ENCODE measurements around the gene DDX43. TPM values are rescaled to one million over a fixed set of nuclear protein-coding genes. Genes with fewer than 3 reads are reported as not detected.

DDX43 gene
- total and polyA plus RNA-seq, 7 experiments from 2014 or later = 0.29 to 2.4 (median 0.43) TPM; not detected in 1

DNA sequence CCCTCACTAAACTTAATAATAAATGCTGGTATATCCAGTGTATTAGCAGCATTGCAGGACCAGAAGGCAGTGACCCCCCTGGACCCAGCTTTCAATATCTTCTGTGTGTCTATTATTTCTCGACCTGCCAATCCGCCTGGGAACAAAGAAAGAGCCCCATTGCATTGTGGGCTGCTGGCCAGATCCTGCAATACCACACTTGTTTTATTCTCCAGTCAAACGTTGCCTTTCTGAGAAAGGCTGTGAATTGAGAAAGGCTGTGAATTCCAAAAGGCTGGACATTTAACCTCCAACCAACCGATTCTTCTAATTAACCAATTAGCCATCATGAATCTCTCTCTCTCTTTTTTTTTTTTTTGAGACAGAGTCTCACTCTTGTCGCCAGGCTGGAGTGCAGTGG lies 65.4 kb downstream of the DDX43 start:
- Histone ChIP-seq H3K27me3 (ENCODE audit: control insufficient read depth in 2 of 2, insufficient read depth in 2 of 2, low read length in 2 of 2) (no peaks in the 10 kb centered on the region), H3K4me1 (ENCODE audit: control insufficient read depth in 2 of 2, insufficient read depth in 2 of 2, low read length in 2 of 2) (peaks cover 0 to 8% of the 10 kb centered on the region in 2 donors), H3K36me3 (ENCODE audit: control insufficient read depth in 2 of 3, insufficient read depth in 3 of 3, low read length in 3 of 3) (peaks cover 0 to 6% (median 0%) of the 10 kb centered on the region in 3 experiments), H3K9me3 (ENCODE audit: control insufficient read depth in 2 of 3, low read length in 3 of 3) (no peaks in the 10 kb centered on the region), H3K4me3 (ENCODE audit: low read length) (no peak overlapping the region), H3K27ac (ENCODE audit: low read depth, low read length) (no peak overlapping the region)
- Mint-ChIP-seq H3K4me3 (peak overlapping the region; percentile 12 to 99 (median 62)), H3K27me3 (no peaks in the 10 kb centered on the region), H3K9me3 (no peaks in the 10 kb centered on the region), H3K4me1 (peaks cover 7 to 54% (median 38%) of the 10 kb centered on the region in 7 donors), H3K27ac (peak overlapping the region; percentile 65 to 98 (median 96)), H3K36me3 (peaks cover 0 to 16% (median 4%) of the 10 kb centered on the region in 5 donors)
- DNase-seq = no peak
- ATAC-seq = no peak
- ChIA-PET POLR2A (interaction anchor here (0.6 to 6.2 kb wide), 3 partner anchors 8 to 62 kb away, joined by 3 to 81 read pairs (median 48); partner anchors contain the start of genes CGAS and EEF1A1), CTCF (interaction anchor here (2.7 kb wide), 1 partner anchor 8 kb away, joined by 10 read pairs; the partner anchor contains the start of gene CGAS)
- intact Hi-C loops (cut with micrococcal nuclease) = loop anchor here (2.0 to 10.0 kb wide), 9 partner anchors 37 to 1825 kb away; partner anchors contain the start of genes COX7A2 (in 1 of the 2), EEF1A1 (in 1 of the 2), KCNQ5 (in 1 of the 2) and KHDC1 (in 1 of the 2)

DNA sequence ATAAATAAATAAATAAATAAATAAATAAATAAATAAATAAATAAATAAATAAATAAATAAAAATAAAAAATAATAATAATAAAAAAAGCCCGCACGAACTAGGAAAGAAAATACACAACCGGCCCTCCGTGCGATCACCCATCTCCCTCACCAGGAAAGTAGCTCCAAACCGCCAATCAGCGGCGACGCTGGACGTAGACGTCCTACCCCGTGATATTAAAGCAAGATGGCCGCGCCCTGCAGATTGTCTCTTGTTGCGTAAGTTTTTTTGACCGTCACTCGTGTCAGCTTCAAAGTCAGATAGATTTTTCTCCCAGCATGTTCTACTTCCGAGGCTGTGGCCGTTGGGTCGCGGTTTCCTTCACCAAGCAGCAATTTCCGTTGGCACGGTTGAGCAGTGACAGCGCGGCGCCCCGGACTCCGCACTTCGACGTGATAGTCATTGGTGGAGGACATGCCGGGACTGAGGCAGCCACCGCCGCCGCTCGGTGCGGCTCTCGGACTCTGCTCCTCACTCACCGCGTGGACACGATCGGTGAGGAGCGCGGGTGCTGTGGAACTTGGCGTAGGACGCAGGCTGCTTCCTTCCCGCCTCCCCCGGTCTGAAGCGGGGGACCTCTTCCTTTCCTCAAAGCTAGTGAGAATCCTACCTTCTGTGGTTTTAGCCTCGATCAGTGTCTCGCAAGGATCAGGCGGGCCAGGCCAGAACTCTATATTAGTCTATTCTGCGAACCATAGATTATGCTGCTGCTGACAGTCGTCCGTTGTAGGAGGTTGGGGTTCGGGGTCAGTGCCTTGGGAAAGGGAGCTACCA lies 67.1 kb downstream of the DDX43 start, which contains the start of gene MTO1:
MTO1 (plus strand) TSS at position 201 of the 814 bp plus-strand sequence; CDS start at position 319, 118 bp downstream.
- peak; percentile 97 for ATAC-seq
- Mint-ChIP-seq H3K27me3 (no peaks in the 10 kb centered on the region), H3K4me3 (peak within 1 kb of the TSS; percentile 87 to 100 (median 98)), H3K36me3 (peaks cover 0 to 20% (median 4%) of the 10 kb centered on the region in 5 donors), H3K9me3 (no peaks in the 10 kb centered on the region), H3K4me1 (peaks cover 11 to 53% (median 32%) of the 10 kb centered on the region in 7 donors), H3K27ac (peak within 1 kb of the TSS; percentile 96 to 100 (median 98))
- POLR2A ChIA-PET = interaction anchor here (0.6 to 6.2 kb wide), 20 partner anchors 9 to 1779 kb away, joined by 3 to 81 read pairs (median 4); partner anchors contain the start of genes CGAS and EEF1A1
- H3K36me3 ChIP-seq (ENCODE audit: control insufficient read depth in 2 of 3, insufficient read depth in 3 of 3, low read length in 3 of 3) = peaks cover 0 to 16% (median 6%) of the 10 kb centered on the region in 3 experiments
- H3K9me3 ChIP-seq (ENCODE audit: control insufficient read depth in 2 of 3, low read length in 3 of 3) = no peaks in the 10 kb centered on the region
- peaks cover 0 to 8% of the 10 kb centered on the region in 2 donors for H3K4me1 ChIP-seq (ENCODE audit: control insufficient read depth in 2 of 2, insufficient read depth in 2 of 2, low read length in 2 of 2)
- DNase-seq = peak; percentile 50 to 86 (median 81)
- H3K4me3 ChIP-seq (ENCODE audit: low read length) = peak within 1 kb of the TSS; percentile 92
- H3K27ac ChIP-seq (ENCODE audit: low read depth, low read length) = peak within 1 kb of the TSS; percentile 93
- intact Hi-C loops (cut with micrococcal nuclease) = loop anchor here (1.0 to 10.0 kb wide), 13 partner anchors 9 to 1823 kb away; partner anchors contain the start of genes EEF1A1 (in 2 of the 2), CGAS (in 1 of the 2), COX7A2 (in 1 of the 2) and KCNQ5 (in 1 of the 2)
- CTCF ChIA-PET = interaction anchor here (0.7 to 2.7 kb wide), 7 partner anchors 10 to 845 kb away, joined by 3 to 10 read pairs (median 5); partner anchors contain the start of genes CGAS, EEF1A1 and SLC17A5
- H3K27me3 ChIP-seq (ENCODE audit: control insufficient read depth in 2 of 2, insufficient read depth in 2 of 2, low read length in 2 of 2) = no peaks in the 10 kb centered on the region

Other genes starting within 250 kb of the DDX43 start
- not detected for gene KHDC1L, start 169.3 kb upstream of the DDX43 start, total RNA-seq
- not detected for gene KHDC1L, start 169.3 kb upstream of the DDX43 start, polyA plus RNA-seq
- gene KHDC1, start 131.6 kb upstream of the DDX43 start, total RNA-seq = 1 to 10 TPM in 2 of 5 experiments, under 1 TPM in 3; 0.46 to 3.7 (median 0.66) TPM
- 1 to 10 TPM; 1.0 to 1.2 TPM for gene KHDC1, start 131.6 kb upstream of the DDX43 start, polyA plus RNA-seq
- gene DPPA5, start 40.6 kb upstream of the DDX43 start, total RNA-seq = not detected
- not detected for gene DPPA5, start 40.6 kb upstream of the DDX43 start, polyA plus RNA-seq
- not detected for gene KHDC3L, start 32.2 kb upstream of the DDX43 start, total RNA-seq
- gene KHDC3L, start 32.2 kb upstream of the DDX43 start, polyA plus RNA-seq = not detected
- gene OOEP, start 24.9 kb upstream of the DDX43 start, total RNA-seq = 1 to 10 TPM in 1 of 5 experiments, not detected in 4; 1.2 TPM
- not detected for gene OOEP, start 24.9 kb upstream of the DDX43 start, polyA plus RNA-seq
- gene CGAS, start 57.5 kb downstream of the DDX43 start, total RNA-seq = 10 to 100 TPM in 1 of 5 experiments, 1 to 10 TPM in 4; 4.7 to 45.7 (median 6.5) TPM
- gene CGAS, start 57.5 kb downstream of the DDX43 start, polyA plus RNA-seq = 1 to 10 TPM; 2.2 to 2.9 TPM
- 10 to 100 TPM; 43.5 to 92.0 (median 48.6) TPM for gene MTO1, start 66.9 kb downstream of the DDX43 start, total RNA-seq
- 10 to 100 TPM; 27.2 to 37.8 TPM for gene MTO1, start 66.9 kb downstream of the DDX43 start, polyA plus RNA-seq
- over 10,000 TPM in 4 of 5 experiments, 1,000 to 10,000 TPM in 1; 8,219 to 15,585 (median 15,428) TPM for gene EEF1A1, start 126.2 kb downstream of the DDX43 start, total RNA-seq
- over 10,000 TPM; 14,298 to 15,495 TPM for gene EEF1A1, start 126.2 kb downstream of the DDX43 start, polyA plus RNA-seq